ENCODE data around the gene DLGAP4. TPM values are rescaled to one million over a fixed set of nuclear protein-coding genes. Genes with fewer than 3 reads are reported as not detected.
A peak's percentile ranks its signal among the peaks of the same experiment; 100 is the strongest.

DLGAP4 gene
- total and polyA plus RNA-seq, 10 donors: 12.0 to 60.9 (median 45.9) TPM

DNA sequence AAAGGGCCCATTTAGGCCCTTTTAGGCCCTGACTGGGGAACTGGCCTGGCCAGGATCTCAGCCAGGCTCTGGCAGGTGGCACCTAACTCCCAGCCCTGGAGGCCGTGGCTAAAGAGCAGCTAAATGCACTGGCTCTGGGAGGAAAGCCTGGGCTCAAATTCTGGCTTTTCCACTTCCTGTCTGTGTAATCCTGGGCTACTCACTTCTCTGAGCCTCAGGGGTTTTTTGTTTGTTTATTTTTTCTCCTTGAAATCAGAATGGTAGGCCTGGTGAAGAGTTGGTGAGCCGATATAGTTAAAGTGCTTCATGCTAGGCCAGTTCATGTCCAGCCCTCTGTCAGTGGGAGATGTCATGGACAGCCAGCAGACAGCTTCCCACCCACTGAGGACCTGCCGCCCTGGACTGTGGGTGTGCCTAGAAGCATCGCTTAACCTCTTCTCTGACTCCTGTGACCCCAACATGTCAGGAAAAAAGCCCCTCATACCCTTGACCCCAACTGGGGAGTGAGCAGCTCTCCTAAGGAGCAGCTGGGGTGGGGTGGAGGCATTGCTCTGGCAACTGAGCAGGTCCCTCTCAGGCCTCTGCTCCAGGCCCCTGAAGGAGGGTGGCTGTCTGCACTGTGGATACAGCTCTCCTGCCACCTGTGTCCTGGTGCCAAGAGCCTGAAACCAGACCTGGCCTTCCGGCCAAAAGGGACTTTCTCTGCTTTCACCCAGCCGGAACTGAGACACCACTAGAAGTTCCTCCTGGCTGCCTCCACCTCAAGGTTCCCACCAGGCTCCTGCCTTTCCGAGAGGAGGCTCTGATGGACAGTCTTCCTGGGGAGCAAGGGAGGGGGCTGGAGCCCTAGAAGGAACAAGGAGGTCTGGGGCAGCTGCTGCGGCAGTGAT, 178.0 kb downstream of the DLGAP4 start:
- Histone ChIP-seq H3K36me3 (peaks cover 0 to 11% (median 0%) of the 10 kb centered on the region in 6 donors), H3K4me1 (peaks cover 9 to 88% (median 45%) of the 10 kb centered on the region in 6 donors), H3K27ac (peak overlapping the region in 4 of 8 donors; percentile 13 to 41 (median 36)), H3K9me3 (no peaks in the 10 kb centered on the region), H3K4me3 (no peak overlapping the region), H3K27me3 (replicated peaks in 1 of 7) (no peaks in the 10 kb centered on the region)
- intact Hi-C loops (cut with DNase I; ENCODE audit: low total_unique reads): no loop called here
- no peak for TF ChIP-seq POLR2A (IDR thresholded peaks at IDR 0.05)
- peak in 1 of 3 donors; percentile 12 for TF ChIP-seq POLR2AphosphoS5 (IDR thresholded peaks at IDR 0.05)
- WGBS, 5 donors: 62 to 76% (median 70%) methylated on average over 7 to 8 of the region's 8 CpGs
- DNase-seq: no peak

GRCh38 chr20:36485286-36485685, 179.1 kb downstream of the DLGAP4 start:
- intact Hi-C loops (cut with DNase I; ENCODE audit: low total_unique reads): no loop called here
- WGBS, 5 donors: 93 to 100% (median 95%) methylated on average over 3 of the region's 3 CpGs
- no peak overlapping the region for H3K4me3 ChIP-seq
- H3K4me1 ChIP-seq: peaks cover 9 to 88% (median 48%) of the 10 kb centered on the region in 6 donors
- no peak overlapping the region for H3K27ac ChIP-seq
- no peaks in the 10 kb centered on the region for H3K27me3 ChIP-seq (replicated peaks in 1 of 7)
- peaks cover 0 to 14% (median 0%) of the 10 kb centered on the region in 6 donors for H3K36me3 ChIP-seq
- no peak for TF ChIP-seq CTCF (IDR thresholded peaks at IDR 0.05 in 8 of 11, conservative IDR thresholded peaks at IDR 0.05 in 3 of 11)
- no peak for TF ChIP-seq POLR2AphosphoS5 (IDR thresholded peaks at IDR 0.05)
- no peak for TF ChIP-seq POLR2A (IDR thresholded peaks at IDR 0.05)
- DNase-seq: no peak
- H3K9me3 ChIP-seq: no peaks in the 10 kb centered on the region

DNA sequence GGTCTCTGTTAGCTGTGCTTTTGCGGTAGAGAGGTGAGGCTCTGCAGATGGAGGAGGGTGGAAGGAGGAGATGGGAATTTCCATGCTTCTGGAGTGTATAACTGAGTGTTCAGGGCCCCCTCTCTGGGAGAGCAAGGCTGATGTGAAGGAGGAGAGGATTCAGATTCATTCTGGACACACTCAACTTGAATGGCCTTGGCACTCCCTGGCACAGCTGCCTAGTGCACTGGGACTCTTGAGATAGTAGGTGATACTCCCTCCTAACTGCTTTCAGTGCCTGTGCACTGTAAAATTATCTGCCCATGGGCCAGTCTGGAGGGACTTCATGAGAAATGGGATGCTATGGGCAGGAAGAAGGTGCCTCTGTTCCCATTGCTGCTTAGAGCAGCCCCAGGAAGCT, 180.9 kb downstream of the DLGAP4 start:
- Histone ChIP-seq H3K4me1 (peaks cover 22 to 88% (median 54%) of the 10 kb centered on the region in 6 donors), H3K4me3 (no peak overlapping the region), H3K9me3 (no peaks in the 10 kb centered on the region), H3K27me3 (replicated peaks in 1 of 7) (no peaks in the 10 kb centered on the region), H3K27ac (peak overlapping the region in 1 of 8 donors; percentile 24), H3K36me3 (peaks cover 0 to 11% (median 0%) of the 10 kb centered on the region in 6 donors)
- WGBS, 5 donors: 71 to 96% (median 89%) methylated on average over 1 of the region's 1 CpG
- TF ChIP-seq POLR2AphosphoS5 (IDR thresholded peaks at IDR 0.05) (no peak), CTCF (IDR thresholded peaks at IDR 0.05 in 8 of 11, conservative IDR thresholded peaks at IDR 0.05 in 3 of 11) (no peak), POLR2A (IDR thresholded peaks at IDR 0.05) (no peak)
- DNase-seq: no peak
- intact Hi-C loops (cut with DNase I; ENCODE audit: low total_unique reads): no loop called here

DNA sequence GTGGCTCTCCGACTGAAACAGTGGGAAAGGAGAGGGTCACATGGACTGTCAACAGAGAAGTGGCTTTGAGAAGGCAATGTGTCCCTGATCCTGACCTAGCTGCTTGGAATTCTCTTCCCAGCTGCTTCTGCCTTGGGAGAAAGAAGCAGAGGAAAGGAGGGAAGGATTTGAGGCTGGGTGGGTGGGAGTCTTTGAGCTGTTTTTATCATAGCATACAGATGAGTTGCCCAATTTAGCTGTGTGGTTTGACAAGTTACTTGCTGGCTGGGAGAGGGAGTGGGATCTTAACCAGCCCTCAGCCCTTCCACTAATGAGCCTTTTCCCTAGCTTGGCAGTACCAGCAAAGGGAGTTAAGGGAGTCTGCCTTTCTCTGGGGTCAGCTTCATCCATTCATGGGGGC, 184.1 kb downstream of the DLGAP4 start:
- H3K4me1 ChIP-seq: peaks cover 22 to 82% (median 49%) of the 10 kb centered on the region in 6 donors
- peaks cover 0 to 7% (median 0%) of the 10 kb centered on the region in 6 donors for H3K36me3 ChIP-seq
- no peak overlapping the region for H3K4me3 ChIP-seq
- TF ChIP-seq POLR2A (IDR thresholded peaks at IDR 0.05): no peak
- no peak for TF ChIP-seq CTCF (IDR thresholded peaks at IDR 0.05 in 8 of 11, conservative IDR thresholded peaks at IDR 0.05 in 3 of 11)
- TF ChIP-seq POLR2AphosphoS5 (IDR thresholded peaks at IDR 0.05): no peak
- peak overlapping the region in 1 of 8 donors; percentile 36 for H3K27ac ChIP-seq
- intact Hi-C loops (cut with DNase I; ENCODE audit: low total_unique reads): no loop called here
- no peak for DNase-seq
- 74 to 93% (median 83%) methylated on average over 1 of the region's 1 CpG for WGBS, 5 donors
- H3K9me3 ChIP-seq: no peaks in the 10 kb centered on the region
- H3K27me3 ChIP-seq (replicated peaks in 1 of 7): no peaks in the 10 kb centered on the region
